Left colon (tissue), 2 donors: Measurements from ENCODE around the gene ARNT2. TPM values are rescaled to one million over a fixed set of nuclear protein-coding genes. Genes with fewer than 3 reads are reported as not detected.
"Not testable (repeated sequence)": the region's sequence is repeated elsewhere in the genome, so short reads cannot be mapped to it uniquely, and the experiment has no call there.

Experiments
- ATAC-seq: fragments of 200-7000 bp; cut with Tn5 transposase; one replicate; pipeline ENCODE4 v1.9.1; 2020; ENCODE audit warnings: mild to moderate bottlenecking, moderate library complexity
- DNase-seq, 2 donors: peaks; one replicate each; pipeline ENCODE4 v3.0.0-alpha.2; 2020
- intact Hi-C, 2 donors: fragments of 100-400 bp; cut with DNase I in 1 of 2; cut with micrococcal nuclease in 1 of 2; formaldehyde crosslinking; loops; one replicate each; pipeline versions ENCODE4 v1.11.2 to v1.14.0; 2022; cut with DNase I, micrococcal nuclease
- microRNA-seq, 2 donors: library from miRNA; unstranded; fragments of <30 nt; microRNA quantifications; one replicate each; pipeline versions ENCODE4 v1.1.0 to v1.2.0, GENCODE V29; 2020
- total RNA-seq, 2 donors: library from RNA; stranded (reverse); fragmentation: NEBNext Ultra II Directional; extraction: Animal tissue kit (Norgen Biotek cat#: 25700); gene quantifications; one replicate each; pipeline ENCODE4 v1.2.1, GENCODE V29; 2021
- donor health status: DM: no; HTN: no; CAD: no.
- donor health status: DM: yes; HTN: yes; CAD: no.

ARNT2 gene
- total RNA-seq, 2 donors from 2014 or later: 2.0 to 4.9 TPM

GRCh38 chr15:80639168-80639555, 235.0 kb downstream of the ARNT2 start:
- no peak for ATAC-seq
- intact Hi-C loops: no loop called here
- no peak for DNase-seq

GRCh38 chr15:80640531-80641121, 236.4 kb downstream of the ARNT2 start:
- intact Hi-C loops: no loop called here
- no peak for DNase-seq
- no peak for ATAC-seq

GRCh38 chr15:80641384-80641783, 237.2 kb downstream of the ARNT2 start:
- ATAC-seq (no peak), DNase-seq (no peak)
- intact Hi-C loops: no loop called here

- ATAC-seq: no peak
- intact Hi-C loops: no loop called here
- DNase-seq: no peak
Measured at GRCh38 chr15:80643431-80643951, 239.3 kb downstream of the ARNT2 start.

GRCh38 chr15:80645494-80646065, 241.4 kb downstream of the ARNT2 start:
- ATAC-seq (no peak), DNase-seq (no peak)
- intact Hi-C loops: no loop called here

GRCh38 chr15:80647424-80647823, 243.2 kb downstream of the ARNT2 start:
- DNase-seq, intact Hi-C loops: not testable (repeated sequence)

More at GRCh38 chr15:80647424-80647823, 243.2 kb downstream of the ARNT2 start:
- not testable (repeated sequence) for ATAC-seq

Small RNA genes lying within 50 kb of the gene (microRNA-seq; reads per million reads assigned to microRNA genes)
- gene MIR5572: 0 reads per million in 2 donors

Other genes with a start within 250 kb of the ARNT2 start
- gene CTXND1, start 152.2 kb upstream of the ARNT2 start, total RNA-seq: under 1 TPM; 0.15 to 0.42 TPM